Calu3 (cell line): ENCODE data around the gene KIF3B. TPM values are rescaled to one million over a fixed set of nuclear protein-coding genes. Genes with fewer than 3 reads are reported as not detected.
A peak's percentile ranks its signal among the peaks of the same experiment; 100 is the strongest.

Source experiments
- BruUV-seq: library from RNA; stranded (reverse); fragments of 400-500 nt; replicated peaks from 2 replicates; lab custom pipeline; 2021; lab: Mats Ljungman, UMichigan
- CTCF ChIA-PET: fragments of 300-600 bp; sonication (Branson Sonifier 250); formaldehyde crosslinking; loops from one replicate; lab custom pipeline; 2022; ENCODE audit warnings: antibody characterized with exemption; lab: Charles Lee
- DNase-seq: peaks from one replicate; pipeline ENCODE4 v3.0.0; 2022
- H3K27ac Mint-ChIP-seq: one replicate; pipeline ENCODE4 v1.8.0; 2022; ENCODE audit warnings: mixed read lengths; ENCODE audit not compliant: unreplicated experiment
- H3K27me3 Mint-ChIP-seq: one replicate; pipeline ENCODE4 v1.8.0; 2022; ENCODE audit warnings: mixed read lengths; ENCODE audit not compliant: unreplicated experiment
- H3K36me3 Mint-ChIP-seq: one replicate; pipeline ENCODE4 v1.8.0; 2022; ENCODE audit warnings: mild to moderate bottlenecking, moderate library complexity, mixed read lengths; ENCODE audit not compliant: insufficient read depth, unreplicated experiment
- H3K4me1 Mint-ChIP-seq: one replicate; pipeline ENCODE4 v1.8.0; 2022; ENCODE audit warnings: mild to moderate bottlenecking, low read depth, mixed read lengths; ENCODE audit not compliant: unreplicated experiment
- H3K4me3 Mint-ChIP-seq: one replicate; pipeline ENCODE4 v1.8.0; 2022; ENCODE audit warnings: mild to moderate bottlenecking, low read depth, moderate library complexity, mixed read lengths; ENCODE audit not compliant: unreplicated experiment
- H3K9me3 Mint-ChIP-seq: one replicate; pipeline ENCODE4 v1.8.0; 2022; ENCODE audit warnings: low read depth, mixed read lengths; ENCODE audit not compliant: unreplicated experiment
- intact Hi-C: fragments of 100-400 bp; cut with micrococcal nuclease; formaldehyde crosslinking; loops from one replicate; pipeline ENCODE4 v1.10.0; 2022; ENCODE audit not compliant: unreplicated experiment
- total RNA-seq: library from RNA; stranded (reverse); gene quantifications from 2 replicates; pipeline ENCODE4 v1.2.3, GENCODE V29; 2022
- TF ChIP-seq, protein P1 (sequence below): fragments of 200-600 bp; IDR thresholded peaks from one replicate; pipeline ENCODE4 v1.8.0; 2022; ENCODE audit warnings: antibody characterized with exemption; ENCODE audit not compliant: unreplicated experiment

Gene KIF3B
- total RNA-seq, 1 experiment from 2014 or later = 51.2 TPM

GRCh38 chr20:32236819-32237218 lies 40.6 kb upstream of the KIF3B start:
- Mint-ChIP-seq H3K4me1 (peaks cover 13% of the 10 kb centered on the region), H3K27me3 (no peaks in the 10 kb centered on the region), H3K36me3 (peaks cover 7% of the 10 kb centered on the region), H3K9me3 (no peaks in the 10 kb centered on the region), H3K27ac (no peak overlapping the region), H3K4me3 (no peak overlapping the region)
- TF ChIP-seq, protein P1, sequence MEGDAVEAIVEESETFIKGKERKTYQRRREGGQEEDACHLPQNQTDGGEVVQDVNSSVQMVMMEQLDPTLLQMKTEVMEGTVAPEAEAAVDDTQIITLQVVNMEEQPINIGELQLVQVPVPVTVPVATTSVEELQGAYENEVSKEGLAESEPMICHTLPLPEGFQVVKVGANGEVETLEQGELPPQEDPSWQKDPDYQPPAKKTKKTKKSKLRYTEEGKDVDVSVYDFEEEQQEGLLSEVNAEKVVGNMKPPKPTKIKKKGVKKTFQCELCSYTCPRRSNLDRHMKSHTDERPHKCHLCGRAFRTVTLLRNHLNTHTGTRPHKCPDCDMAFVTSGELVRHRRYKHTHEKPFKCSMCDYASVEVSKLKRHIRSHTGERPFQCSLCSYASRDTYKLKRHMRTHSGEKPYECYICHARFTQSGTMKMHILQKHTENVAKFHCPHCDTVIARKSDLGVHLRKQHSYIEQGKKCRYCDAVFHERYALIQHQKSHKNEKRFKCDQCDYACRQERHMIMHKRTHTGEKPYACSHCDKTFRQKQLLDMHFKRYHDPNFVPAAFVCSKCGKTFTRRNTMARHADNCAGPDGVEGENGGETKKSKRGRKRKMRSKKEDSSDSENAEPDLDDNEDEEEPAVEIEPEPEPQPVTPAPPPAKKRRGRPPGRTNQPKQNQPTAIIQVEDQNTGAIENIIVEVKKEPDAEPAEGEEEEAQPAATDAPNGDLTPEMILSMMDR = no peak
- no peak for DNase-seq
- BruUV-seq = no TSS peak
- CTCF ChIA-PET = no interaction called here
- intact Hi-C loops = no loop called here

DNA sequence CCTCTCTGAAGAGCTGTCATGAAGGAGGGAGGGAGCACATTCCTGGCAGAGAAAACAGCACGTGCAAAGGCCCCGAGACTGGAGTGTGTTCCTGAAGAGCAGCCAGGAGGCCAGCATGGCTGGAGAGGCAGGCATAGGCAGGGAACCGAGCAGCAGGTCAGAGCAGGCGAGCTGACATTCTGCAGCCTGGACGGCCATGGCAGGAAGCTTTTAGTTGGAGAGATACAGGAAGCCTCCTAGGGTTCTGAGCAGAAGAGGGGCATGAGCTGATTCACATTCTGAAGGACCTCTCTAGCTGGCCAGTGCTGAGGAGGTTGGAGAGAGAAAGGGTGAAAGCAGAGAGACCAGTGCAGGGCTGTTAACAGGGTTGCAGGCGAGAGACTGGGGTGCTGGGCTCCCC lies 40.0 kb upstream of the KIF3B start:
- intact Hi-C loops = no loop called here
- no peaks in the 10 kb centered on the region for H3K27me3 Mint-ChIP-seq
- H3K4me1 Mint-ChIP-seq = peaks cover 13% of the 10 kb centered on the region
- TF ChIP-seq, protein P1 = no peak
- H3K27ac Mint-ChIP-seq = no peak overlapping the region
- H3K9me3 Mint-ChIP-seq = no peaks in the 10 kb centered on the region
- CTCF ChIA-PET = no interaction called here
- H3K4me3 Mint-ChIP-seq = no peak overlapping the region
- no peak for DNase-seq
- peaks cover 7% of the 10 kb centered on the region for H3K36me3 Mint-ChIP-seq
- BruUV-seq = TSS peak; percentile 55

- no peak overlapping the region for H3K27ac Mint-ChIP-seq
- no peak overlapping the region for H3K4me3 Mint-ChIP-seq
- TF ChIP-seq, protein P1 = no peak
- intact Hi-C loops = no loop called here
- no peaks in the 10 kb centered on the region for H3K9me3 Mint-ChIP-seq
- no peaks in the 10 kb centered on the region for H3K27me3 Mint-ChIP-seq
- no peak for DNase-seq
- CTCF ChIA-PET = no interaction called here
- peaks cover 13% of the 10 kb centered on the region for H3K4me1 Mint-ChIP-seq
- BruUV-seq = no TSS peak
- H3K36me3 Mint-ChIP-seq = no peaks in the 10 kb centered on the region
Measured at GRCh38 chr20:32238483-32239425, 38.7 kb upstream of the KIF3B start.

DNA sequence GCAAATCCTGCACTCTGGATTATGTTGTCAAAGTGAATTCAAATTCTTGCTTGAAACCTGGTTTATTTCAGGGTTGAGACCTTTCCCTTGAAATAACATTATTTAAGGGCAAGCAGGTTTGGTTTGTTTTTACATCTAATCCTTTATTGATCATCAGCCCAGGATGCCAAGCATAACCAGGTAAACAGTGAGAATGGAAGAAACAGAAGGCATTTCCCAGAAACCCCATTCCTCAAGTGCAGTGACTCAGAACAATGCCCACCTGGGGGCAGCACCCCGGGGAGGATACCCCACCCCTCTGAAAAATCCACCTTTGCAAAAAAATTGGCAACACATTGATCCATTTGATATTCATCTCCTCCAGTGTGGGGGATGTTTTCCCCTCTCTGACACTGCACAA lies 37.2 kb upstream of the KIF3B start:
- intact Hi-C loops = no loop called here
- H3K4me3 Mint-ChIP-seq = no peak overlapping the region
- H3K27ac Mint-ChIP-seq = no peak overlapping the region
- CTCF ChIA-PET = interaction anchor here (0.6 kb wide), 1 partner anchor 326 kb away, joined by 3 read pairs; no protein-coding TSS in a partner anchor
- no peaks in the 10 kb centered on the region for H3K9me3 Mint-ChIP-seq
- H3K4me1 Mint-ChIP-seq = peaks cover 13% of the 10 kb centered on the region
- DNase-seq = peak; percentile 44
- no TSS peak for BruUV-seq
- TF ChIP-seq, protein P1 = no peak
- no peaks in the 10 kb centered on the region for H3K36me3 Mint-ChIP-seq
- H3K27me3 Mint-ChIP-seq = no peaks in the 10 kb centered on the region
